H9 (cell line): ENCODE results near the gene HKDC1. TPM values are rescaled to one million over a fixed set of nuclear protein-coding genes. Genes with fewer than 3 reads are reported as not detected.

Source experiments
- DNase-seq: peaks from one replicate; pipeline ENCODE4 v3.0.0-alpha.2; 2017
- H2AFZ ChIP-seq: one replicate; pipeline ENCODE4 v1.6.1; 2013; ENCODE audit warnings: mild to moderate bottlenecking, low read length, control low read depth, moderate library complexity
- H2AK5ac ChIP-seq: 2 replicates; pipeline ENCODE4 v1.6.1; 2013; ENCODE audit warnings: low read length, control low read depth, mixed read lengths; ENCODE audit not compliant: insufficient read length
- H2BK120ac ChIP-seq: one replicate; pipeline ENCODE4 v1.6.1; 2013; ENCODE audit warnings: low read depth, mild to moderate bottlenecking, low read length, control low read depth, inconsistent platforms; ENCODE audit not compliant: poor library complexity, severe bottlenecking
- H2BK12ac ChIP-seq: 2 replicates; pipeline ENCODE4 v1.6.1; 2013; ENCODE audit warnings: low read length, control low read depth, mixed read lengths, low read depth; ENCODE audit not compliant: insufficient read length
- H2BK15ac ChIP-seq: 2 replicates; pipeline ENCODE4 v1.6.1; 2013; ENCODE audit warnings: low read depth, low read length, control low read depth
- H2BK20ac ChIP-seq: one replicate; pipeline ENCODE4 v1.6.1; 2013; ENCODE audit warnings: low read depth, mild to moderate bottlenecking, low read length, control low read depth, inconsistent platforms; ENCODE audit not compliant: poor library complexity, severe bottlenecking
- H2BK5ac ChIP-seq: 2 replicates; pipeline ENCODE4 v1.6.1; 2013; ENCODE audit warnings: low read length, control low read depth, mixed read lengths; ENCODE audit not compliant: insufficient read length
- H3K14ac ChIP-seq: 2 replicates; pipeline ENCODE4 v1.6.1; 2013; ENCODE audit warnings: low read length, control low read depth; ENCODE audit not compliant: insufficient read depth
- H3K18ac ChIP-seq: 2 replicates; pipeline ENCODE4 v1.6.1; 2013; ENCODE audit warnings: low read depth, mild to moderate bottlenecking, mixed read lengths, low read length, control low read depth; ENCODE audit not compliant: insufficient read length
- H3K23ac ChIP-seq: 2 replicates; pipeline ENCODE4 v1.6.1; 2013; ENCODE audit warnings: low read length, control low read depth, mixed read lengths, low read depth; ENCODE audit not compliant: insufficient read length
- H3K23me2 ChIP-seq: 2 replicates; pipeline ENCODE4 v1.6.1; 2013; ENCODE audit warnings: low read depth, mild to moderate bottlenecking, mixed read lengths, low read length, control low read depth; ENCODE audit not compliant: insufficient read length, poor library complexity, severe bottlenecking
- H3K27ac ChIP-seq: 2 replicates; pipeline ENCODE4 v1.5.1; 2013; ENCODE audit warnings: low read length, control low read depth, mixed read lengths, low read depth; ENCODE audit not compliant: insufficient read length
- H3K27me3 ChIP-seq: 2 replicates; pipeline ENCODE4 v1.6.1; 2013; ENCODE audit warnings: low read length, control low read depth, inconsistent platforms; ENCODE audit not compliant: insufficient read depth
- H3K4ac ChIP-seq: 2 replicates; pipeline ENCODE4 v1.6.1; 2013; ENCODE audit warnings: low read depth, mild to moderate bottlenecking, control low read depth, inconsistent platforms, low read length, moderate library complexity
- H3K4me1 ChIP-seq: 2 replicates; pipeline ENCODE4 v1.6.1; 2013; ENCODE audit warnings: low read length, control low read depth, inconsistent platforms; ENCODE audit not compliant: insufficient read depth
- H3K4me2 ChIP-seq: 2 replicates; pipeline ENCODE4 v1.6.1; 2013; ENCODE audit warnings: low read length, control low read depth, mixed read lengths; ENCODE audit not compliant: insufficient read length, insufficient read depth
- H3K56ac ChIP-seq: 2 replicates; pipeline ENCODE4 v1.6.1; 2013; ENCODE audit warnings: low read depth, mild to moderate bottlenecking, mixed read lengths, low read length, control low read depth; ENCODE audit not compliant: insufficient read length
- H3K79me1 ChIP-seq: 2 replicates; pipeline ENCODE4 v1.6.1; 2013; ENCODE audit warnings: low read depth, mild to moderate bottlenecking, moderate library complexity, low read length, control low read depth, inconsistent platforms; ENCODE audit not compliant: insufficient read depth, poor library complexity, severe bottlenecking
- H3K79me2 ChIP-seq: 2 replicates; pipeline ENCODE4 v1.6.1; 2013; ENCODE audit warnings: low read length, control low read depth, inconsistent platforms; ENCODE audit not compliant: insufficient read depth
- H3K9ac ChIP-seq: 2 replicates; pipeline ENCODE4 v1.6.1; 2013; ENCODE audit warnings: low read length, control low read depth, mixed read lengths; ENCODE audit not compliant: insufficient read length; ENCODE audit errors: extremely low read depth
- H3K9me3 ChIP-seq: one replicate; pipeline ENCODE4 v1.6.1; 2013; ENCODE audit warnings: low read depth, low read length, inconsistent platforms; ENCODE audit not compliant: control insufficient read depth
- H3T11ph ChIP-seq: one replicate; pipeline ENCODE4 v1.6.1; 2013; ENCODE audit warnings: mild to moderate bottlenecking, low read length, control low read depth, inconsistent platforms
- H4K20me1 ChIP-seq: one replicate; pipeline ENCODE4 v1.6.1; 2013; ENCODE audit not compliant: control insufficient read depth, insufficient read length, insufficient read depth
- H4K5ac ChIP-seq: 2 replicates; pipeline ENCODE4 v1.6.1; 2013; ENCODE audit warnings: low read depth, mild to moderate bottlenecking, mixed read lengths, low read length, control low read depth; ENCODE audit not compliant: insufficient read length
- H4K8ac ChIP-seq: replicated peaks from 2 replicates; pipeline ENCODE4 v1.6.1; 2013; ENCODE audit warnings: low read length, control low read depth, mixed read lengths, low read depth; ENCODE audit not compliant: insufficient read length
- H4K91ac ChIP-seq: 2 replicates; pipeline ENCODE4 v1.6.1; 2013; ENCODE audit warnings: low read depth, mild to moderate bottlenecking, moderate library complexity, mixed read lengths, low read length, control low read depth; ENCODE audit not compliant: insufficient read length
- H3K27ac Mint-ChIP-seq, 3 experiments: 2 replicates in 2 of 3; 3 replicates in 1 of 3; pipeline ENCODE4 v1.8.0; 2020 to 2021; ENCODE audit warnings: mixed read lengths in 3 of 3, mild to moderate bottlenecking in 1 of 3, moderate library complexity in 1 of 3
- H3K27me3 Mint-ChIP-seq: 2 replicates; pipeline ENCODE4 v1.8.0; 2021; ENCODE audit warnings: low read depth, mild to moderate bottlenecking, moderate library complexity, mixed read lengths
- H3K36me3 Mint-ChIP-seq, 3 experiments: 2 replicates in 2 of 3; 3 replicates in 1 of 3; pipeline ENCODE4 v1.8.0; 2020 to 2021; ENCODE audit warnings: low read depth in 3 of 3, mixed read lengths in 3 of 3; ENCODE audit not compliant: insufficient read depth in 1 of 3
- H3K4me1 Mint-ChIP-seq, 2 experiments: 2 replicates each; pipeline ENCODE4 v1.8.0; 2020; ENCODE audit warnings: mixed read lengths in 2 of 2
- H3K4me3 Mint-ChIP-seq, 2 experiments: 2 replicates in 1 of 2; 3 replicates in 1 of 2; pipeline ENCODE4 v1.8.0; 2020 to 2021; ENCODE audit warnings: mild to moderate bottlenecking in 2 of 2, mixed read lengths in 2 of 2, moderate library complexity in 1 of 2
- H3K9me3 Mint-ChIP-seq, 2 experiments: 2 replicates in 1 of 2; 3 replicates in 1 of 2; pipeline ENCODE4 v1.8.0; 2020; ENCODE audit warnings: mild to moderate bottlenecking in 2 of 2, mixed read lengths in 2 of 2, moderate library complexity in 1 of 2
- CTCF ChIP-seq: fragments of 200-600 bp; sonication (generic); conservative IDR thresholded peaks from 3 replicates; pipeline ENCODE4 v1.8.0; 2021; ENCODE audit warnings: antibody characterized with exemption, mild to moderate bottlenecking
- WGBS: extraction: QIAGEN DNeasy Blood & Tissue Kit; methylation state at CpG from one replicate; pipeline ENCODE4 v1.1.7; 2013; ENCODE audit warnings: missing lambda C conversion rate, low lambda C conversion rate, mixed read lengths; ENCODE audit not compliant: insufficient read length; ENCODE audit errors: extremely low coverage; 5-methylcytosine and 5-hydroxymethylcytosine counted together
- total RNA-seq: library from RNA; stranded (reverse); gene quantifications from 2 replicates; pipeline ENCODE4 v1.2.1, GENCODE V29; 2021

HKDC1 gene
- total RNA-seq, 1 experiment from 2014 or later = not detected

- Histone ChIP-seq H3K9ac (peak within 1 kb of the TSS; percentile 68), H2BK15ac (no peak within 1 kb of the TSS), H3K79me2 (peaks cover 23% of the 10 kb centered on the region; the same call in 1 of the 2 replicates), H3K27me3 (no peaks in the 10 kb centered on the region), H4K5ac (peak within 1 kb of the TSS; percentile 79), H2BK12ac (no peak within 1 kb of the TSS), H3K23ac (no peak within 1 kb of the TSS), H4K8ac (no peak within 1 kb of the TSS), H3K9me3 (no peaks in the 10 kb centered on the region), H2BK120ac (no peak within 1 kb of the TSS), H3K27ac (peak within 1 kb of the TSS; percentile 7), H3K23me2 (peaks cover 5% of the 10 kb centered on the region), H4K20me1 (no peaks in the 10 kb centered on the region), H3K79me1 (peaks cover 11% of the 10 kb centered on the region), H3K4me2 (peak within 1 kb of the TSS; percentile 97), H3K4ac (no peak within 1 kb of the TSS), H2AK5ac (no peak within 1 kb of the TSS), H3T11ph (no peak within 1 kb of the TSS), H4K91ac (no peak within 1 kb of the TSS), H2AFZ (no peak within 1 kb of the TSS), H2BK20ac (no peak within 1 kb of the TSS), H2BK5ac (no peak within 1 kb of the TSS), H3K14ac (peak within 1 kb of the TSS; percentile 65), H3K56ac (peak within 1 kb of the TSS; percentile 0), H3K4me1 (no peaks in the 10 kb centered on the region), H3K18ac (peak within 1 kb of the TSS; percentile 73)
- Mint-ChIP-seq H3K36me3 (peaks cover 1 to 14% (median 9%) of the 10 kb centered on the region in 3 experiments; a peak in 4 of 7 replicates), H3K4me1 (peaks cover 8 to 13% of the 10 kb centered on the region in 2 experiments), H3K4me3 (peak within 1 kb of the TSS; percentile 96 to 97), H3K27ac (peak within 1 kb of the TSS; percentile 100), H3K27me3 (no peaks in the 10 kb centered on the region), H3K9me3 (no peaks in the 10 kb centered on the region; a peak in 1 of 5 replicates)
- peak; percentile 92 for DNase-seq
- TF ChIP-seq CTCF = no peak
- no CpG with 5 or more reads among the region's 44 CpGs for WGBS
Measured at GRCh38 chr10:69179743-69180524, 40.2 kb upstream of the HKDC1 start, which contains the start of gene SUPV3L1. Gene SUPV3L1, plus strand, starts transcription at chr10:69180234. Its CDS starts 58 bp downstream, at chr10:69180292.
